Ramos (cell line): ENCODE data around the gene TEX26.

Source experiments
- in situ Hi-C: fragments of 300-500 bp; cut with MboI; formaldehyde crosslinking; loops from one replicate; pipeline ENCODE4 v1.14.3; 2022; ENCODE audit warnings: low sequenced_read_pairs; ENCODE audit not compliant: unreplicated experiment

Gene TEX26

DNA sequence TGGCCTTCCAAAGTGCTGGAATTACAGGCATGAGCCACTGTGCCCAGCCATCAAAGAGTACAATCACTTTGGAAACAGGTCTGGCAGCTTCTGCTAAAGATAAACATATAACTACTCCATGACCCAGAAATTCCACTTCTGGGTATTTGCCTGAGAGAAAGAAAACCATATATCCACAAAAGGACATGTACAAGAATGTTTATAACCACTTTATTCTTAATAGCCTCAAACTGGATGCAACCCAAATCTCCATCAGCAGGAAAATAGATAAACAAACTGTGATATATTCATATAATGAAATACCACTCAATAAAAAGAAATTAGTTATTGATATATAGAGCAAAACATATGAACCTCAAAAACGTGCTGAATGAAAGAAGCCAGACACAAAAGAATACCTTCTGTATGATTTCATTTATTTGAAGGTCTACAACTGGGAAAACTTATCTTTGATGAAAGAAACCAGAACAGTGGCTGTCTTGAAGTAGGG lies 40.5 kb downstream of the TEX26 start:
- in situ Hi-C loops: no loop called here

- in situ Hi-C loops: no loop called here
Measured at GRCh38 chr13:30974350-30974749, 41.9 kb downstream of the TEX26 start.

DNA sequence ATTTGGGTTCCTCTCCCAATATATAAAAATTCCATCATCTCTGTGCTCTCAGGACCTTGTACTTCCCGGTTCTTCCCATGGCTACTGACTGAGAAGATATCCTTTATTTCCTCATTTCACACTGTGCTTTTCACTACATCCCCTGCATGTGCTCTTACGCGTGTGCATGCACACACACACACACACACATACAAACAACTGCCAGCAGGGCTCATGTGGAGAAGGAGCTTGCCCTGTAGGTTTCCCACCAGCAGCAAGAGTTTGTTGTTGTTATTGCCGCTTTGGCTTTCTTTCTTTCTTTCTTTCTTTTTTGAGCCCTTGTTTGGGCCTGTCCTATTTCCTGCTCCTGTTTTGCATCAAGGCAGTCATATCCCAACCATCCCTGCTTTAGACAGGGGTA lies 43.6 kb downstream of the TEX26 start:
- in situ Hi-C loops: no loop called here

GRCh38 chr13:30978981-30979956 lies 46.8 kb downstream of the TEX26 start:
- in situ Hi-C loops: no loop called here

- in situ Hi-C loops: no loop called here
Measured at GRCh38 chr13:30982506-30982905, 50.0 kb downstream of the TEX26 start.

GRCh38 chr13:30982906-30983305 lies 50.5 kb downstream of the TEX26 start:
- in situ Hi-C loops: no loop called here

DNA sequence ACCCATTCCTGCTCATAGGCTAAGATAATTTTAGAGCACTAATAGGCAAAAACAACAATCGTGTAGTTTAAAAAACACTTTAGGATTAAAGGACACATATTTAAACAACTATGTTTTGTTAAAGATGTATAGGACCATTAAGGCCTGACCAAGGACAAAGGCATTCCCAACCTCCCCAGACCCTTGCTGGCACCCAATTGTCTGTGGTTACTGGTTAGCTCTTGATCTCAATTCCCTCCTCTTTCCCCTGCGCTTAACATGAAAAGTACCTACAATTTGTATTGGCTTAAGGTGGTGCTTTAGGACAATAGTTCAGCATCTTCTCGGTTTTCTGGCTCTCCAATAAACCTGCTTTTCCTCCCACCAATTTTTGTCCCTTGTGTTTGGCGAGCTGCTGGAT lies 51.0 kb downstream of the TEX26 start:
- in situ Hi-C loops: no loop called here

- in situ Hi-C loops: no loop called here
Measured at GRCh38 chr13:30984620-30985019, 52.2 kb downstream of the TEX26 start.

DNA sequence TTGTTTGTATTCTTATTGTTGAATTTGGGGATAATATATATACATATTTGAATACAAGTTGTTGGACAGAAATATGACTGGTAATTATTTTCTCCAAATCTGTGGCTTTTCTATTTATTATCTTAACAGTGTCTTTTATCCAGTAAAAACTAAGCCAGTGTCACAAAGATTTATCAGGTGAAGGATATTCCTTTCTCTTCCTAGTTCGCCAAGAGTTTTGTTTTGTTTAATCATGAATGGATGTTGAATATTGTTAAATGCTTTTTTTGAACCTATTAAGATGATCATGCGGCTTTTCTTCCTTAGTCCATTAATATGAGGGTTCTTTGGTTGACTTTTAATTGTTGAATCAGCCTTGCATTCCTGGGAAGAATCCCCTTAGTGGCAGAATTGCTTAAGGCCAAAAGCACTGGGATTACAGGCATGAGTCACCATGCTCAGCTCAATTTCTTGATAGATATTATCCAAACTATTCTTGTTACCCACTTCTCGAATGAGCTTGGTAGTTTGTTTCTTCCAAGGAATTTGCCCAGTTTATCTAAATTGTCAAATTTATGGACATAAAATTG lies 53.3 kb downstream of the TEX26 start:
- in situ Hi-C loops: no loop called here

DNA sequence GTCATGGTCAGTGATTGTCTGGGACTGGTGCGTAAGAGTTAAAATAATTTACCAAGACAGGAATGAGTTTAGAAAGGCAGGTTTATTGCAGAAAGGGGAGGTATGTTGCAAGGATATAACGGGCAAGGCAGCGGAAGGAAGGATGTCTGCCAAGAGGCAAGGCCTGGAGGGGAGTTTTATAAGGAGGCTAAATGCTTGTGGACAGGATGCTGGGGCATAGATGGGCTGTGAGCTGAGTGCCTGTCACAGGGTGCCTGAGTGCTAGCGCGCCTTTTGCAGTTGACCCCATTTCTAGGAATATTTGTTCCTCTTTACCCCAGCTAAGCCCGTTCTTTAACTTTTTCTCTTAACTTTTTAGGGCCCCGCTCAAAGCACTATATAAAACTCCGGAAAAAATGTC lies 58.7 kb downstream of the TEX26 start:
- in situ Hi-C loops: no loop called here

DNA sequence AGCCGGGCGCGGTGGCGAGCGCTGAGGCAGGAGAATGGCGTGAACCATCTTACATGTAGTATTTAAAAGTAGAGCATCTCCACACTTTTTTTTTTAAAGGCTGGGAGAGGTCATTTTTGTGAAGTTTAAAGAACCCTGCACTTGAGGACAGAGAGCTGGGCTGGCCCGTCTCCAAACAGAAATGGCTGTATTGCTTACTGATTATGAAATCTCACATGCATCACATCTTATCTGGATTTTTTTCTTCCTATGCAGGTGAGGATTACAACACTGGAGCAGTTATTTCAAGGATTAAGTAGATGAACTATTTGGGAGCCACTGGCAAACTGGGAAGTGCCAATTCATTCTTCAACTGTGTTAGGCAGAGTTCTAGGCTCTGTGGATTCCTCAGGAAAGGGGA lies 59.5 kb downstream of the TEX26 start:
- in situ Hi-C loops: no loop called here

GRCh38 chr13:30995331-30995730 lies 62.9 kb downstream of the TEX26 start:
- in situ Hi-C loops: no loop called here

- in situ Hi-C loops: no loop called here
Measured at GRCh38 chr13:30997697-30998096, 65.2 kb downstream of the TEX26 start.

DNA sequence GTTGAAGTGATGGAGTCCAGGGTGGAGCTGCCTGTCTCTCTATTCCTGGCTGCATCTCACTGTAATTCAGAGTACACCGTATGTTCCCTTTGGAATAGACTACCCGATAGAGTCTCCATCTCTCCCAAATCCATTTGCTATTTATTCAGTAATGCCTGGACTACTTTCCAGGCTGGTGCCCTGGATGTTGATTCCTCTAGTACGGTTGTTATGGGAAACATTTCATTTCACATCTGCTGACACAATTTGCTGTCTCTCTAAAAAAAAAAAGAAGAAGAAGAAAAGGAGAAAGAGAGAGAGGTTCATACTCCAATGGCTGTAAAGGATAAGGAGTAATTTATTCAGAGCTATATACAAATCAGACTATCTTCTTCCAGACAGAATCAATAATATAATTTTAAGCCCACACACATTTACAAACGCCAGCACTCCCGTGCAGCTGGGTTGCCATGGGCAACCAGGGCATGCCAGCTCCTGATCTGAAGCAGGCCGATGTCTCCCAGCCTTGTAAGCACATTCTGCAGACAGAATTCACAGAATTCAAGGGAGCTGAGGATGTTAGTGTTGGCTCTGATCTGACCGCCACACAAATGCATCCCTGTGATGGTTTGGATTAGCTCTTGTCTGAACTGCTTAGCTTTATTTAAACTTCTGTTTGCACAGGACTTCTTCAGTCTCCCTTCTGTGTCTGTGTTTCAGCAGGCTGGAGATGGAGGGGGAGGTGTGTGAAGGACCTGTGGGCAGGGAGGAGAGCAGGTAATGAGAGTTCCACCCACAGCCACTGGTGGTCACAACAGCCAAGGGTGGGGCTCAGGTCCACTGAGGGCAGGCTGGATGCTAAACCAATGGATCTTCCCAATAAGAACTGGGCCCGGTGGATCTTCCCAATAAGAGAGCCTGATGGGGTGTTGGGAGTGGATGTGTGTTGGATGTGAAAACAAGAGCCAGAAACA lies 66.0 kb downstream of the TEX26 start:
- in situ Hi-C loops: no loop called here

DNA sequence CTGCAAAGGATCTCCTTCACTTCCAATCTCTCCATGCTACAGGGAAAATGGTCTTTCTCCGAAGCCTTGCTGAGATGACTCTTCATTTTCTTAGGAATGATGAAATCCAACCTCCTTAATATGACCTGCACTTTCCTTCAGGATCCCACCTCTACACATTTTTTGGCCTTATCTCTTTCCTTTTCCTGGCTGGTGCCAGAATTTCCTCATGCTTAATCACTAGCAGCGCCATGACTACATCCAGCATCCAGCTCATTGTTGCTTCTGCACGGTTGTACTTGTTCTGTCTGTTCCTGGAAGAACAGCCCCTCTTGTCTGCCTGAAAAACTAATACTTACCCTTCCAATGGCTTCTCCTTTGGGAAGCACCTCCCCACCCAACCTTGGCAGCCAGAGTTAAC lies 68.4 kb downstream of the TEX26 start:
- in situ Hi-C loops: no loop called here

DNA sequence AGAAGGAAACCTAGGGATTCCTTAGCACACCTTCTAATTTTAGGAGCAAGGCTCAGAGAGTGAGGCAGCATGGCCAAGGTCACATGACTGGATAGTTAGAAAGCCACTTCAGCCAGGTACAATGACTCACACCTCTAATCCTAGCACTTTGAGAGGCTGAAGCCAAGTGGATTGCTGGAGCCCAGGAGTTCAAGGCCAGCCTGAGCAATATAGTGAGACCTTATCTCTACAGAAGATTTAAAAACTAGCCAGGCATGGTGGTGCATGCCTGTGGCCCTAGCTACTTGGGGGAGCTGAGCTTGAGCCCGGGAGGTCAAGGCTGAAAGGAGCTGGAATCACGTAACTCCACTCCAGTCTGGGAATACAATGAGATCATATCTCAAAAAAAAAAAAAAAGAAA lies 69.2 kb downstream of the TEX26 start:
- in situ Hi-C loops: no loop called here

DNA sequence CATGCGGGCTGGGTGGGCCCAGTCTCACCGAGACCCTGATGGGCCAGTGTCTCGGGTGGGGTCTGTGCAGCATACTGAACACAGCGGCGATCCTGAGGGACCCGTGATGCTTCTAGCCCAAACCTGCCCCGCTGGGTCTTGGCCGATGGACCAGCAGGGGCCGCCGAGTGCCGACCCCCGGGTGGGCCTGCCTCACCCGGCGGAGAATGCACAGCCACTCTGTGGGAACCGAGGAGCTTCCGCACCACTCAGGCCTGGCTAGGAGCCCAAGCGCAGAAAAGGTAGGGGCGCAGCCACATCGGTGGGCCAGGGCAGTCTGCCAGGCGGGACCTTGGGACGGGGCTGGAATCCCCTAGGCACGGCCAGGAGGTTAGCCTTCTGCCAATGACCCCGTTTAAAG lies 72.6 kb downstream of the TEX26 start:
- in situ Hi-C loops: no loop called here

DNA sequence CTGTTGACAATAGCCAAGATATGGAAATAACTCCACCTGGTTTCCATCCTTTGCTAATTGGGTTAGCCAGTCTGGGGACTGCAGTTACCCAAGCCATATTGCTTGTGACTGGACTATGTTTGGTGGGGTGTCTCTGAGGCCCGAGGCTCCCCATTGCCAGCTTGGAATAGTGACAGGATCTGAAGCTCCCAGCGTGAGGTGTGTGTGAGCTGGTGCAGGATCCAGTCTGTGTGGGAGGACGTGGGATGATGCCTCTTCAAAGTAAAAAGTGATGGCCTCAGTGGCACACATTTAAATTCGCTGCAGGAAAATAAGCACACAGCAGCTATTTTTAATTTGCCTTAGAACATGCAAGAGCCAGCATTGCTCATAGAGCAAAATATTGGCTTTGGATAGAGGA lies 75.0 kb downstream of the TEX26 start:
- in situ Hi-C loops: no loop called here

- in situ Hi-C loops: no loop called here
Measured at GRCh38 chr13:31008400-31009115, 76.1 kb downstream of the TEX26 start.

DNA sequence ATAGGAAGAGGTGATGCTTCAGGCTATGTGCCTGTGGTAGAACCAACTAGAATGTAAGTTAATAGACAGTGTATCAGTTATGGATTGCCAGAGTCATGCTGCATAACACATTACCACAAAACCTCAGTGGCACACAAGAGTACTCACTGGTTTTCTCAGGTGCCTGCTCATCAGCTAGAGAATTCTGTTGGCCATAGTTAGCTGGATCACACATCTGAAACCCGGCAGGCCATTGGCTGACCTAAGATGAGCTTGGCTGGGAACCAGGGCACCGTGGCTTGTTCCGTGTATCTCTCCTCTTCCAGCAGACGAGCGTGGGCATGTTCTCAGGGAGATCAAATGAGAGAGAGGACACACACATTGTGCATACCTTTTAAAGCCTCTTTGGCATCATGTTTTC lies 76.7 kb downstream of the TEX26 start:
- in situ Hi-C loops: no loop called here
